ENCODE measurements around the gene RPS19BP1.

Gene RPS19BP1

DNA sequence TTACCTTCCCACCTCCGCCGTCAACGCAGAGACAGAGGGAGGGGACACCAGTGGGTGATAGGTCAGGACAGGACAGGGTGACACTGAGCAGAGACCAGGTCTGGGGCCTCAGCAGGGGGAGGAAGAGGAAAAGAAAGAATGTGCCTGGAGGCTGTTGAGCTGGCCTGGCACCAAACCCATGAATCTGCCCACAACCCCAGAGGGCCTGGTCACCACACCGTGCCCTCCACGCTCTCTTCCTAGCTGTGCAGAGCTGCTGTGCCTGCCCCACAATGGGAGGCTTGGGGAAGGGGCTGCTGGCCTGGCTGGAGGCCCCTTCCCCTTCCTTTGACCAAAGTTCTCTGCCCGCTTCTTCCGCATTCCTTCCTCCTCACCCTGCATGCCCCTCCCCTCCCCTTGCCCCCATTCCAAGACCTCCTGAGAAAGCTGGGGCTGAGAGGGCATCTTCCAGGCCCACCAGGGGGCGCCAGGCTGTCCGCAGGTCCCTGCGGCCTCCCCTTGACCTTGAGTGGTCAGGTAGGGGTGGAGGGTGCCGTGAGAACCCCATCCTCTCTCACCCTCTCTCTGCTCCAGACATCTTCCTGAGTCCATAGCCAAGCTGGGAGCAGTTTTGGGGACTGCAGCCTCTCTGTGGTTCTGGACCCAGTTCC is 27.0 kb upstream of the RPS19BP1 start:
- in situ Hi-C loops (cut with MboI; ENCODE audit: low sequenced_read_pairs), result no loop called here

DNA sequence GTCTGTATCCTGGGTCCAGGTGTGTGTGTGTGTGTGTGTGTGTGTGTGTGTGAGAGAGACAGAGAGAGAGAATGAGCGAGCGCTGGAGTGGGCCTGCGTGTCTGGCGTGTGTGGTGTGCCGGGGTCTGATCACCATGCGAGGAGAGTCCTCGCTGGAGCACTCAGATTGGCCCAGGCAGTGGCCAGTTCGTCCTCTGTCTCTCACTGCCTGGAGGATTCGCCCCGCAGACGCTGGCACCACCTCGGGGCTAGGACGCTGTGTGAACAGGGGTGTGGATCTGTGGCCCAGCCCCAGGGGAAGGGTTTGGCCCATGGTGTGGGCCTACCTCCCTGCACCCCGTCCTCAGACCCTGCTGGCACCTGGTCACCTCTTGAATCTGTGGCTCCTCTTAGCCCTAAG is 26.4 kb upstream of the RPS19BP1 start:
- in situ Hi-C loops (cut with MboI; ENCODE audit: low sequenced_read_pairs), result no loop called here

DNA sequence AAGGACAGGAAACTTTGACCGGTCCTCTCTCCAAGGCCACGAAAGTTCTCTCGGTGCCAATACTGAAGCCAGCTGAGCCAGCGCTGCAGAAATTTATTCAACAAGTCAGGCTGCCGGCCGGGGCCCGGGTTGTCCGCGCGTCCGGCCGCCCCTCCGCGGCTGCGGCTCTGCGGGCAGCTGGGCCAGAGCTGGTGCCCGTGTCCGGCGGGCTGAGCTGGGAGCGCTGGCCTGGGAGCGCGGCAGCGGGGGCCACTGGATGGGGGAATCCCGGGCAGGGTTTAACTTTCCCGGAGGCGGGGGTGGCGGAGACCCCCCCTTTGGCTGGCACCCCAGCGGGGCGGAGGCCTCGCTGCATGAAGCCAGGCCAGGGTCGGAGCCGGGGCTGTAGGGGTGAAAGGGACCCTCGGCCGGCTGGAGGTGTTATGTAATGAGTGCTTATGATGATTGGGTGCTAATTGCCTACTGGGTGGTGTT is 25.7 kb upstream of the RPS19BP1 start:
- in situ Hi-C loops (cut with MboI; ENCODE audit: low sequenced_read_pairs), result no loop called here

- in situ Hi-C loops (cut with MboI; ENCODE audit: low sequenced_read_pairs), result no loop called here
Observed at GRCh38 chr22:39556970-39557841, 24.7 kb upstream of the RPS19BP1 start.

DNA sequence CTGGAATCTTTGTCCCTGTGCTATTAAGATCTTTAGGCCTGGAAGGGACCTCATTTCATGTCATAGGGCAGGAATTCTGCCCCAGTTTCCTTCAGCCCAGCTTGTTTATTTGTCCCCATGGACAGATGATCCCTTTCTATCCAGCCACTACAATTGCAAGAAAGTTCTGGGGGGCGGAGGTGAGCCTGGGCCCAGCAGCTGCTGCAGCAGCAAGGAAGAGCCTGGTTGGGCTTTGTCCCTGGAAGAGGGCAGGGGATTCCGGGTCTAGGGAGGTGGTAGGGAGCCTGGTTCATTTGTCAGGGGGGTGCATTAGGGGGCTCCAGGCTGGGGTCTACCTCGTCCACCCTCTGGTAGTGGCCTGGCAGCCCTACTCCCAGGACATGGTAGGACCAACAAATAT is 21.6 kb upstream of the RPS19BP1 start:
- in situ Hi-C loops (cut with MboI; ENCODE audit: low sequenced_read_pairs), result no loop called here

GRCh38 chr22:39553429-39553828 is 20.9 kb upstream of the RPS19BP1 start:
- in situ Hi-C loops (cut with MboI; ENCODE audit: low sequenced_read_pairs), result no loop called here

GRCh38 chr22:39547587-39547947 is 15.0 kb upstream of the RPS19BP1 start:
- in situ Hi-C loops (cut with MboI; ENCODE audit: low sequenced_read_pairs), result loop anchor here (10.0 to 25.0 kb wide), 2 partner anchors 57 to 385 kb away; partner anchors contain the start of gene CBX7

DNA sequence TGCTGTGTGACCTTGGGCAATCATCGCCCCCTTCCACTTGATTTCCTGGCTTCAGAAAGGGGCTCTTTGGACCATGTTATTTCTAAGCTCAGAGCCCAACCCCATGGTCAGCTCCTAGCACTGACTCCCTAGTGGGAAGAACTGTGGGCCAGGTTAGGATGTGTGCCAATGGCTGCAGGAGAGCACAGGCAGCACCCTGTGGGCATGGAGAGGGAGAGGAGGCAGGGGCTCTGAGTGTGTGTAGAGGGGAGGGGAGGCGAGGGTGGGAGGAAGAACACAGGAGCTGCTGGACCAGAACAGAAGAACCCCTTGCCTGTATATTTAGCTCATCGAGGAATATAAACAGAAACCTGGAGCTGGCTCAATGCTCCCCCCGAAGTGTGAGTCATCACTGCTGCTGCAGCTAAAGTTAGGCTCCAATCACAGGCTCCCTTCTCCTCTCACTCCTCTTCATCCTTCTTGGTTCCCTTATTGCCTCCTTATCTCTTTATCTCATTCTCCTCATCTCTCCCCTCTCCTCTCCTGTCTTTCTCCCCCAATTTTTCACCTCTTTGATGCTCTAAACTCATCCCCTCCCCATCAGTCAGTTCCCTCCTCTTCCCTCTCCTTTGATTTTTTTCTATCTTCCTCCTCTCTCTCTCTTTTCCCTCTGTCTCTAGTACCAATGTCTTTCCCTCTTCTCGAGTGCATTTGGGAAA is 14.5 kb upstream of the RPS19BP1 start:
- in situ Hi-C loops (cut with MboI; ENCODE audit: low sequenced_read_pairs), result loop anchor here (10.0 to 25.0 kb wide), 2 partner anchors 58 to 385 kb away; partner anchors contain the start of gene CBX7

DNA sequence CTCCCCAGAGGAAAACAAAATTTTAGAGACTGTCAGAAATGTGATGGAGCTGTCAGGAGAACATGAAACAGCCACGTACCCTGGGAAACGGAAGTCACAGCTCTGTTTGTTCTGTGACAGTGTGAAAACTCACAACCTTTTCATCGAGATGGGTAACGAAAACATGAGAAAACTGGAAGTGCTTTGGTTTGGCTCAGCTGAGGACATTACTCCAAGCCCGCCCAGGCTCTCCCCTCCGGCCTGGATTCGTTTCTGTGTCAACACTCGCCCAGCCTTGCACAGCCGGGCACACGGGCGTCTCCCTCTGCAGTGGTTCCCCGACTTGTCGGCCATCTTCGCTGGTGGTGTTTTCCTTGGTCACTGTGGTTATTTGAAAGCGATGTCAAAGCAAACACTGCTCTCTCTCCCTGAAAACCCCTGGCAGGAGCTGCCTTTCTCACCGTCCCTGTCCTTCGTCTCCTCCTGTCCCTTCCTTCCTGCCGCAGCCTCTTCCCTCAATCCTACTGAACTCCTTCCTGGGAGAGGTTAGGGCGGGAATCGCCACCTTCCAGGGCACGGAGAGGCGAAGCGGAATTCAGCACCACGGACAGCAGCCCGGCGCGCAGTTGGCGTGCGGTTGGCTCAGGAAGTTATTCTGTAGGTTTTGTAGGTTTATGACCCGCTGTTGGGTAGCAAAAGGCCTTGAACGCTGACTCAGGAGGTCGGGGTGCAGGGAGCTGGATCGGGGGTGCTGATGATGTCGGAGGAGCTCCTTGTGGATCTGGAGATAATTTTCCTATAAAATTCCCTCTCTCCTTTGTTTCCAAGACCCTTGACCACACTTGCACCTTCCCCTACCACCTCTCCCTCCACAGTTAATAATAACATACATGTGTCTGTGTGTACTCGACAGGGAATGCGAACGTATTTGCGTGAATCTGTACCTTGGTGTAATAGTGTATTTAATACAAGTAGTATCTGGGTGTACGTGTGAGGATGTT is 13.1 kb upstream of the RPS19BP1 start:
- in situ Hi-C loops (cut with MboI; ENCODE audit: low sequenced_read_pairs), result loop anchor here (10.0 to 25.0 kb wide), 2 partner anchors 59 to 383 kb away; partner anchors contain the start of gene CBX7

GRCh38 chr22:39543095-39543494 is 10.5 kb upstream of the RPS19BP1 start:
- in situ Hi-C loops (cut with MboI; ENCODE audit: low sequenced_read_pairs), result loop anchor here (5.0 to 25.0 kb wide), 3 partner anchors 62 to 494 kb away; partner anchors contain the start of gene CBX7

- in situ Hi-C loops (cut with MboI; ENCODE audit: low sequenced_read_pairs), result loop anchor here (25.0 kb wide), 1 partner anchor 376 kb away; the partner anchor contains the start of gene CBX7
Observed at GRCh38 chr22:39537975-39538374, 5.4 kb upstream of the RPS19BP1 start.

GRCh38 chr22:39536711-39537110 is 4.2 kb upstream of the RPS19BP1 start:
- in situ Hi-C loops (cut with MboI; ENCODE audit: low sequenced_read_pairs), result loop anchor here (25.0 kb wide), 1 partner anchor 374 kb away; the partner anchor contains the start of gene CBX7

- in situ Hi-C loops (cut with MboI; ENCODE audit: low sequenced_read_pairs), result loop anchor here (25.0 kb wide), 1 partner anchor 374 kb away; the partner anchor contains the start of gene CBX7
Observed at GRCh38 chr22:39535831-39536449, 3.4 kb upstream of the RPS19BP1 start.

- in situ Hi-C loops (cut with MboI; ENCODE audit: low sequenced_read_pairs), result loop anchor here (25.0 kb wide), 1 partner anchor 373 kb away; the partner anchor contains the start of gene CBX7
Observed at GRCh38 chr22:39535357-39535725, 2.8 kb upstream of the RPS19BP1 start.

- in situ Hi-C loops (cut with MboI; ENCODE audit: low sequenced_read_pairs), result loop anchor here (25.0 kb wide), 1 partner anchor 372 kb away; the partner anchor contains the start of gene CBX7
Observed at GRCh38 chr22:39534591-39535356, 2.2 kb upstream of the RPS19BP1 start.

DNA sequence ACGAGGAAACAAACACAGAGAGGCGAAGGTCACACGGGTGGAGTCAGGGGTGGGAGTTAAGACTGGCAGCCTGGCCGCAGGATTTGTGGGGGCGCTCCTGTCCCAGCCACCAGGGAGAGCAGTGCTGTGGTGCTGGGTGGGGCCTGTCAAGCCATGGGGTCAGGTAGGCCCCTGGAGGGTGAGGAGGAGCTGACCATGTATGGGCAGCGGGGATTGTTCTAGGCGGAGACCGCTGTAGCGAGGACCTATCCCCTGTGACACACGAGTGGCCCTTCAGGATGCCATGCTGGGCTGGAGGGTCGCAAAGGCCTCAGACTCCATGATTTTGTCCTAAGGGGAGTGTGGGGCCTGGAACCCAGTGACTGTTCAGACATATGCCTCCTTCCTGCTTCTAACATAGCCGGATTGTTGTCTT is 1.6 kb upstream of the RPS19BP1 start:
- in situ Hi-C loops (cut with MboI; ENCODE audit: low sequenced_read_pairs), result loop anchor here (25.0 kb wide), 1 partner anchor 372 kb away; the partner anchor contains the start of gene CBX7

DNA sequence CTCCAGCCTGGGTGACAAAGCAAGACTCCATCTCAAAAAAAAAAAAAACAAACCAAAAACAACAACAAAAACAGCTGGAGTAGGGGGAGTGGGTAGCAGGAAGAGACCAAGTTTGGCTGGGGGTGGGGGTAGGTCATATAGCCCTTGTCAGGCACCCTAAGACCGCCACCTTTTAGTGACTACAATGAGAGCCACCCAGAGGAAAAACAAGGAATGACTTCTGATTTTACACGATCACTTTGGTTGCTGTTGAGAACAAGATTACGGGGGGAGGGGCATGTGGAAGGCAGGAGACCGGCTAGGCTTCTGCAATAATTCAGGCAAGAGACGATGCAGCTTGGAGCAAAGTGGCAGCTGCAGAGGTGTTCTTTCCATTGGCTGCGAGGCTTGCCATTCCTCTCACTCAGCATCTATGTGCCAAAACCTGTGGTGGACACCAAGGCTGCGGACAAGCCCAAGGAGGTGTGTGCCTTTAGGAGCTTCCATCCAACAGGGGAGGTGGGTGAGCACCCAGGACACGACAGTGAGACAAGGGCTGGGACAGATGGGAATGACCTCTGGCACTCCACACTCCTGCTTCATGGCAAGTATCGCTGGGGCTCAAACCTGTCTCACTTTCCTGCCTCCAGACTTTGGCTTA is 1.7 kb downstream of the RPS19BP1 start:
- in situ Hi-C loops (cut with MboI; ENCODE audit: low sequenced_read_pairs), result loop anchor here (25.0 kb wide), 1 partner anchor 369 kb away; the partner anchor contains the start of gene CBX7

DNA sequence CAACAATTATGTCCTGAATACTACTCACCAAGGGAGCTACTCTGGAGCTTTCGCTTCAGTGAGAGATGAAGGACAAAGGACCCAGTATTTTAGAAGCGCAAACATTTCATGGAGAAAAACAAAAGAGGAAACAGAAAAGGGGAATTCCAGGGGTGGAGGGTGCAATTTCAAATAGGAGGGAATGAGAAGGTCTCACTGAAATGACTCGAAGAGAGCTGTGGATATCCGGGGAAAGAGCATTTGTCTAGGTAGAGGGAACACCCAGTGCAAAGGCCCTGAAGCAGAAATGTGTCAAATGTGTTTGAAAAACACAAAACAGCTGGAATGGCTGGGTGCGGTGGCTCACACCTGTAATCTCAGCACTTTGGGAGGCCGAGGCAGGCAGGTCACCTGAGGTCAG is 2.4 kb downstream of the RPS19BP1 start:
- in situ Hi-C loops (cut with MboI; ENCODE audit: low sequenced_read_pairs), result loop anchor here (25.0 kb wide), 1 partner anchor 368 kb away; the partner anchor contains the start of gene CBX7

All from HL-60/S4 (cell line).